BJ (cell line): Measurements from ENCODE around the gene MAPK6. TPM values are rescaled to one million over a fixed set of nuclear protein-coding genes. Genes with fewer than 3 reads are reported as not detected.

Experiments used
- CTCF ChIA-PET: fragments of 350-600 bp; formaldehyde crosslinking; extraction: SDS; loops from one replicate; lab custom pipeline; 2021; ENCODE audit warnings: antibody characterized with exemption, inconsistent platforms; lab: Yijun Ruan, JAX
- POLR2A ChIA-PET: fragments of 300-600 bp; sonication (Branson Sonifier 250); formaldehyde crosslinking; extraction: SDS; loops from one replicate; lab custom pipeline; 2021; ENCODE audit warnings: antibody characterized with exemption; lab: Charles Lee
- DNase-seq: peaks from one replicate; pipeline ENCODE4 v3.0.0-alpha.2; 2011; ENCODE audit warnings: low read depth
- H3K27me3 ChIP-seq: 2 replicates; pipeline ENCODE4 v1.6.0; 2011; ENCODE audit warnings: low read length; ENCODE audit not compliant: control insufficient read depth, insufficient read depth
- H3K36me3 ChIP-seq: 2 replicates; pipeline ENCODE4 v1.5.1; 2011; ENCODE audit warnings: low read length; ENCODE audit not compliant: control insufficient read depth, insufficient read depth
- H3K4me3 ChIP-seq: 2 replicates; pipeline ENCODE4 v1.5.1; 2011; ENCODE audit warnings: low read depth, mild to moderate bottlenecking, control low read depth, low read length
- CTCF ChIP-seq: IDR thresholded peaks from 2 replicates; pipeline ENCODE4 v1.5.1; 2011; ENCODE audit warnings: low read depth, mild to moderate bottlenecking, control low read depth, inconsistent platforms, low read length, moderate library complexity; ENCODE audit not compliant: insufficient read depth
- polyA plus RNA-seq: library from polyadenylated mRNA; depleted of rRNA; stranded (reverse); fragments of >200 nt; gene quantifications from 2 replicates; pipeline ENCODE4 v1.2.3, GENCODE V29; 2011

The MAPK6 gene
- polyA plus RNA-seq, 1 experiment = 21.2 TPM

GRCh38 chr15:52090193-52090592, 71.2 kb downstream of the MAPK6 start:
- CTCF ChIA-PET = interaction anchor here (1.3 kb wide), 1 partner anchor 12 kb away, joined by 5 read pairs; no protein-coding TSS in a partner anchor
- Histone ChIP-seq H3K36me3 (no peaks in the 10 kb centered on the region), H3K27me3 (no peaks in the 10 kb centered on the region), H3K4me3 (no peak overlapping the region)
- TF ChIP-seq CTCF = no peak
- POLR2A ChIA-PET = no interaction called here
- DNase-seq = no peak

GRCh38 chr15:52093167-52093538, 74.1 kb downstream of the MAPK6 start:
- H3K27me3 ChIP-seq = no peaks in the 10 kb centered on the region
- ChIA-PET POLR2A (no interaction called here), CTCF (no interaction called here)
- DNase-seq = no peak
- H3K4me3 ChIP-seq = no peak overlapping the region
- no peak for TF ChIP-seq CTCF
- no peaks in the 10 kb centered on the region for H3K36me3 ChIP-seq

- POLR2A ChIA-PET = no interaction called here
- Histone ChIP-seq H3K36me3 (no peaks in the 10 kb centered on the region), H3K27me3 (no peaks in the 10 kb centered on the region), H3K4me3 (no peak overlapping the region)
- peak; percentile 91 for DNase-seq
- CTCF ChIA-PET = interaction anchor here (0.6 to 1.7 kb wide), 6 partner anchors 10 to 644 kb away, joined by 3 to 5 read pairs (median 4); no protein-coding TSS in a partner anchor
- no peak for TF ChIP-seq CTCF
These were observed 74.8 kb downstream of the MAPK6 start for GRCh38 chr15:52093539-52094510.

- CTCF ChIA-PET = interaction anchor here (1.0 to 1.7 kb wide), 4 partner anchors 8 to 59 kb away, joined by 3 to 5 read pairs (median 4); no protein-coding TSS in a partner anchor
- H3K36me3 ChIP-seq = no peaks in the 10 kb centered on the region
- DNase-seq = no peak
- POLR2A ChIA-PET = interaction anchor here (0.7 kb wide), 1 partner anchor 146 kb away, joined by 3 read pairs; no protein-coding TSS in a partner anchor
- TF ChIP-seq CTCF = no peak
- H3K27me3 ChIP-seq = no peaks in the 10 kb centered on the region
- H3K4me3 ChIP-seq = no peak overlapping the region
These were observed 76.0 kb downstream of the MAPK6 start for GRCh38 chr15:52094811-52095584.
